Urothelium cell line (cell line): ENCODE measurements around the gene PARP3.

Source experiments
- DNase-seq: peaks from one replicate; pipeline ENCODE4 v3.0.0; 2011; ENCODE audit warnings: low spot score, mixed read lengths
- FAIRE-seq: peaks from 2 replicates; lab custom pipeline; 2011; peaks lifted over from hg19 to GRCh38; lab: Jason Lieb, UNC

The PARP3 gene

DNA sequence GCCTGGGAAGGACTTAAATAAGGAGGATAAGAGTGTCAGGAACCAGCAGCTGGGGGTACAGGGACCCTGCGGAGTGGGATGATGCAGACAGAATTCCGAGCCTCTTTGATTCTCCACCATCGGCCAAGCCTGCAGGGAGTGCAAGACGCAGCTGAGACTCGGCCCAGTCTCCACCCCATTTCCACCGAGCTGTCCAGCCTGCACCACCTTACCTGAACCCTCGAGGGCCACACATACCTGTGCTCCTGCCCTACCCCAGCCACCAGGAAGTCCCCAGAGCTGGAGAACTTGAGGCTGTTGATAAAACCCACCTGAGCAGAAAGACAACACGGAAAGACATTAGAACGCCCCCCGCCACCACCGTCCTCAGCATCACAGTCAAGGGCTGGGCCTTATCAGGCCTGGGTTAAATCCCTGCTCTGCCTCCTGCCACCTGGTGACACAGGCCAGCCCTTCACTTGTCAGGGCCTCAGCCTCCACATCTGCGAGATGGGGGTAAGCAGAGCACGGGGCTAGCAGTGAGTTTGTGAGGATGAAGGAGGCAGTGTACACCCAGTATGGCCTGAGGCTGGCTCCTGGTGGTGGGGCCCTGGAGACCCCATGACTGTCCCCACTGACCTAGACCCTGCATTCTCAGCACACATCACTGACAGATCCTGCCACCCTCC is 8.6 kb upstream of the PARP3 start:
- no peak for FAIRE-seq
- no peak for DNase-seq

DNA sequence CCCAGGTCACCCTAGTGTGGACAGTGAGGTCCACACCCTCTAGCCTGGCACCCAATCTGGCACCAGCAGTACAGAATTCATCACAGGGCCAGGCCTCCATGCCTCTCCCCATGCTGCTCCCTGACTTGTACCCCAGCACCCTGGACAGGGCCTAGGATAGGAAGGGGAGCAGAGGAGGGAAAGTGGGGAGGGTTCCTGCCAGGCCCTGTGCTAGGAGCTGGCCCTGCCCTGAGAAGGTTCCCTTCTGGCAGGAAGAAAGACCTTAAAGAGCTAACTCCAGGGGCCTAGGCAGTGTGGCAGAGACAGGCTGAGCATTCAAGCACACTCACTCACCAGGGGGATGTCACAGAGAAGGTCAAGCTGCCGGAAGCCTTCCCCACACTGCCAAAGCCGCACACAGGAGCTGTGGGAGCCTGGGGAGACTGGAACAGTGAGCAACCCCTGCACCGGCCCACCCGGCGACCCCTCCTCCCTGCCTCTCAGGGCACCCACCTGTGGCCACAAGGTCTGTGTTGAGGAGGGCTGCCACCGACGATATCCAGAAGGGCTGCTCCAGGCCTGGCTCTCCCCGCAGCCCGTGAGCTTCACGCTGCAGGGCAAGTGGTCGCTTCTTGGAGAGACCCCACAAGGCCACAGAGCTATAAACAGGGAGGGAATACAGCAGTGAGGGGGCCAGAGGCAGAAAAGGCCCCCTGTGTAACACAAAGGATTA is 7.9 kb upstream of the PARP3 start:
- FAIRE-seq: no peak
- DNase-seq: no peak

DNA sequence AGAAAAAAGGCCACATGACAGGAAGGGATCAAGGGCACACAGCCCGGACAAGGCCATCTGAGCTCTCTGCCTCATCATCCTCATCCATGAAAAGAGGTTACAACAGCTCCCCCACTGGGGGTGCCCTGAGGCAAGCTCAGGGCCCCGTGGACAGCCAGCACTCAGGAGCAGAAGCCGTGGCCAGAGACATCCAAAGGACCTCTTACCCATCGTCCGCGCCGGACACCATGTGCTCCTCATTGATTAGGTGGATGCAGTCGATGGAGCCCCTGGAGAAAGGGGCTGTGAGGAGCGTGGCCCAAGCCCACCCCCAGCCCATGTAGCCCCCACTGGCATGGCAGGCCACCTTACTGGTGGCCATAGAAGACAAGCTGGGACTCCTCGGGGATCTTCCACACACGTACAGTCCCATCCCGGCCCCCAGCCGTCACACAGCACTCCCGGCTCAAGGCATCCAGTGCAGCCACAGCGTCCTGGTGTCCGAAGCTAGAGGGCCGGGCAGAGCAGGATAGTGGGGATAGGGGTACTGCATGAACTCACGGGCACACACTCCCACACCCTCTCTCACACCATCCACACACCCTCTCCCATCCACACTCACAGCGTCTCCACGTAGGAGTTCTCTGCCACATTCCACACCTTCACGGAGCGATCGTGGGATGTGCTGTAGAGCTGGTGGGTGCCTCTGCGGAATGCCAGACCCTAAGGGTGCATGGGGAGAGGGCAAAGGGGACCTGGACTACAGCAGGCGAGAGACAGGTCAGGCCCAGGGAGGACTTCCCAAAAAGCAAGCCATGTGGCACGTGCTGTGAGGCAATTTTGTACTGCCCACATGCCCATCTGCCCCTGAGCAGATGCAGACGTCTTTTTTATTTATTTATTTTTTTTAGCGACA is 6.9 kb upstream of the PARP3 start:
- no peak for DNase-seq
- FAIRE-seq: no peak

DNA sequence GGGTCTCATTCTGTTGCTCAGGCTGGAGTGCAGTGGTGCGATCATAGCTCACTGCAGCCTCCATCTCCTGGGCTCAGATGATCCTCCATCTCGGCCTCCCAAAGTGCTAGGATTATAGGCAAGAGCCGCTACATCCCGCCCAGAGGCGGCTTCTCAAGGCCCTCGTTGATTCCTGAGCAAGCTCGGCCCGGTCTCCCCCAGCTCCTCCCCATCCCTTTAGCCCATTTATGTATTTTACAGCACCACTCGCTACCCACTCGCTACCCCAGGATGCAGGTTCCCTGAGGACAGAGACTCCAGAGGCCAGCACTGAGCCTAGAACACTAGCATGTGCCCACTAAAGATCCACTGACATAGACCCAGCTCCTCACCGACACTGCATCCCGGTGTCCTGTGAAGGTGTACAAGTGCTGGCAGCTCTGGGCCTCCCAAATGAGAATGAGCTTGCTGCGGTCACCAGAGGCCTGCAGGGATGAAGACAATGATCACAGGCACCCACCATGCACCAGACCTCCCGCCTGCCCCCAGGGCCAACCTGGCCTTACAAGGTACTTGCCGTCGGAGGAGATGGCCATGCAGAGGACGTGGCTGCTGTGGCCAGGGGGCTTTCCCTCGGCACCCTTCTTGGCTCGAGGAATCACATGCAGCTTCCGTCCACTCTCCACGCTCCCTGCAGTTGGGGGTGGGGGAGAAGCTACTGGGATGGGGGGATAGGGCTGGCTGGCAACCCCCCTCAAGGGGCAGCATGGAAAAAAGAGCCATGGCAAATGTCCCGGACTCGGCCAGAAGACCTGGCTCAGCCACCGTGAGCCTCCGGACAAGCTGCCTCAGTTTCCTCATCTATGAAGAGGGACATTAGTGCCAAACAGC is 6.0 kb upstream of the PARP3 start:
- DNase-seq (no peak), FAIRE-seq (no peak)

DNA sequence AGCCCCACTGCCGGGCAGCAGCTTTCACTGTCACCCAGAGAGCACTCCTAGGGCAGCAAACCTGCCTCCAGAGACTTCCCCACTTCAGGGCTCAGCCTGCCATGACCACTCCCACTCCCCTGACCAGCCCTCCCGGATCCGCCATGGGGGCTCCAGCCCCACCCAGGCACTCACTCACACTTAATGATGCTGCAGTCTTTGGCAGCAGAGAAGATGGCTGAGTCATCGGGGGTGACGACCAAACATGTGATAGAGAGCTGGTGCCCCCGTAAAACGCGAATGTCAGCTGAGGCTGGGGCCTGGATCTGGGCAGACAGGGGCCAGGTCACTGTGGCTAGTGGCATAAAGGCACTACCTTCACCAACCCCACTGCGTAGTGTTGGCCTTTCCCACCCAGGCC is 5.1 kb upstream of the PARP3 start:
- no peak for DNase-seq
- no peak for FAIRE-seq

DNA sequence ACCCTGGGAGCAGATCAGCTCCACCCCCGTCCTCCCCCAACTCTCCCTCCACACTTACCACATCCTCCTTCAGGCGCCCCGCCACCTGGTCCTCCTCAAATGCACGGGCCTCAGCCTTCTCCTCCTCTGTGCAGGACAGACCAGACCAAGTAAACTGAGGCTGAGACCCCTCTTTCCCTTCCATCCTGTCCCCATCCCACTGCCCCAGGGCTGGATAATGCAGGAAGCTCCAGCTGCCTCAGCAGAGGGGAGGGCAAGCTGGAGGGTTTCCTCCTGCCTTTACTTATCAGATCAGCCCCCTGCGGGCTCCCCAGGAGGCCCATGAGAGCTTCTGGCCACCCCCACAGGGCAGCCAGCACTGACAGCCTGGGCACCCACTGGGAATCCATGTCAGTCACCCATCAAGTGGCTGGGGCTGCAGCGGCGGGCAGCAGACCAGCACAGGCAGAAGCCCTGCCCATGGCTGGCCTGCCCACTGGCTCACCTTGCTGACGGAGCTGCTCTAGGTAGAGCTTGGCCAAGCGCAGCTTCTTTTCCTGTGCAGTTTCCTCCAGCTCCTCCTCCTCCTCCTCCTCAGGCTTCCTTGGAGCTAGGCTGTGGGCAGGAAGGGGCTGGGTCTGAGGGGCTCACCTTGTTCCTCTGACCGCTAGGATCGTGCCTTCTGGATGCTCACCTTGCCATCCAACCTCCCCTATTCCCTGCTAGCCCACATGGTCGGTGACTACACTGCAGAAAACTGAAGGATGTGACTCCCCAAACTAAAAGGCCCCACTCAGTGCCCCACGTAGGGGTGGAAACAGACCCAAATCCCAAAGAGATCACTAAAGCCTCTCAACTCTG is 4.3 kb upstream of the PARP3 start:
- no peak for FAIRE-seq
- DNase-seq: no peak

DNA sequence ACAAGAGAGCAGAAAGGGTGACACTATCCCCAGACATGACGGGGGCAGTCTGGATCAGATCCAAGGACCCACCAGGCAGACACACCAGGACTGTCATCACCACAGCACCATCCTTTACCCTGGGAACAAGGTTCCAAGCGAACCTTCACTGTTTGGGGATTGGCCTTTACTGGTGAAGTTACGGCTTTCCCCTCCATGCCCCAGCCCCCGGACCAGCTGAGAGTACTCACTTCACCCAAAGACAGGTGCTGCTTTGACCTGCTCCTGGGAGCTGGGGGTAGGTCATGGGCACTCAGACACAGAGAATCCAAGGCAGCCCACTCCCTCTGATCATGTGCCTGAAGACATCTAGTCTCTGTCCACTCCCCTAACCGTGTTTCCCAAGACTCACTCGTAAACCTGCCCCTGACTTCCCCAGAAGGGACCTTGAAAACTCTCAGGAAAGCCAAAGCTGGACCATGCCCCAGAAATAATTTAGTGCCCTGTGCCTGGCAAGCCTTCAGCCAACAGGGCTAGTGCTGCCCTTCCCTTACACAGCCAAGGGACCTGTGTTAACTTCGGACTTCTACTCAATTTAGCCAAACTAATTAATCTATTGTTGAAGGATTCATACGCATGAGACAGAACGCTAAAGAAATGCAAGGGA is 3.3 kb upstream of the PARP3 start:
- FAIRE-seq: no peak

DNA sequence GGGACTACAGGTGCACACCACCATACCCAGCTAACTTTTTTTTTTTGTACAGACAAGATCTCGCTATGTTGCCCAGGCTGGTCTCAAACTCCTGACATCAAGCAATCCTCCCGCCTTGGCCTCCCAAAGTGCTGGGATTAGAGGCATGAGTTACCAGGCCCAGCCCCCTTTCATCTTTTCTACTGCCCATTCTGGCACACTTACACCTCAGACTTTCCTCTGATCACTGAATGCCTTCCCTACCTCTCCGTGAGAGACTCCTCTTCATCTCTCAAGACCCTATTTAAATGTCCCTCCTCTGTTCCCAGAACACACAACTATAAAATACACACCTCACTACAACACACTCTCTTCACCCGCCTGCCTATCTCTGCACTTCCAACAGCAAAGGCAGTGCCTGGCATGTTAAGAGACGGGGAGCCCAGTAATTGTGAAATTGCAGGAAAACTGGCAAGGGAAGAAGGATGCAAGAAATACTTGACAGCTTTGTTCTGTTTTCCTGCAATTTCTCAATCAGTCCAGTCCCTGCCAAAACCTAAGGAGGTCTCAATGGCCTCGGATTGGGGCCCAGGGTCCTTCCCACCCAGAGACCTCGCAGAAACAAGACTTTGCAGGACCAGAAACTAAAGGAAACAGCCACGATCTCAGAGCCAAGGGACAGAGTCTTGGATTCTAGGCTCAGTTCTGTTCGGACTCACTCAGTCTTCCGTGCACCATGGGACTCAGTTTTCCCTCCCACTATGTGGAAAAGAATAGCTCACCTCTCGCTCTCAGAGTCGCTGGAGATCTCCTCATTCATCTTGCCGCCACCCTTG is 1.3 kb upstream of the PARP3 start:
- FAIRE-seq: no peak
- no peak for DNase-seq

More for the DNA sequence above, 3.3 kb upstream of the PARP3 start:
- no peak for DNase-seq

DNA sequence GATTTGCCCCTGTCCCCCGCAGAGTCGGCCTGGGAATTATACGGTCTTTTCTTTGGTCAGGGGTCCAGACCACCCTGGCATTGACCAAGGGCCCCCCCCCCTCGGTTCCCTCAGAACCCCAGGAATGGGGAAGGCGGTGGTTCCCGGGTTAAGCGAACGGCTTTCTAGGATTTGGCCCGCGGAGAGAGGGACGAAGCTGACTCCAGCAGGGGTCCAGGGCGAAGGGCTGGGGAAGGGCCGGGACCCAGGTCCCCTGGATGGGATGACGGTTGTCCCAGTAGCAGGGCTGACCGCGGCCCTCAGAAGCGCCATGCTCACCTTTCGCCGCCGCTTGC is 733 bp upstream of the PARP3 start:
- FAIRE-seq (no peak), DNase-seq (no peak)

DNA sequence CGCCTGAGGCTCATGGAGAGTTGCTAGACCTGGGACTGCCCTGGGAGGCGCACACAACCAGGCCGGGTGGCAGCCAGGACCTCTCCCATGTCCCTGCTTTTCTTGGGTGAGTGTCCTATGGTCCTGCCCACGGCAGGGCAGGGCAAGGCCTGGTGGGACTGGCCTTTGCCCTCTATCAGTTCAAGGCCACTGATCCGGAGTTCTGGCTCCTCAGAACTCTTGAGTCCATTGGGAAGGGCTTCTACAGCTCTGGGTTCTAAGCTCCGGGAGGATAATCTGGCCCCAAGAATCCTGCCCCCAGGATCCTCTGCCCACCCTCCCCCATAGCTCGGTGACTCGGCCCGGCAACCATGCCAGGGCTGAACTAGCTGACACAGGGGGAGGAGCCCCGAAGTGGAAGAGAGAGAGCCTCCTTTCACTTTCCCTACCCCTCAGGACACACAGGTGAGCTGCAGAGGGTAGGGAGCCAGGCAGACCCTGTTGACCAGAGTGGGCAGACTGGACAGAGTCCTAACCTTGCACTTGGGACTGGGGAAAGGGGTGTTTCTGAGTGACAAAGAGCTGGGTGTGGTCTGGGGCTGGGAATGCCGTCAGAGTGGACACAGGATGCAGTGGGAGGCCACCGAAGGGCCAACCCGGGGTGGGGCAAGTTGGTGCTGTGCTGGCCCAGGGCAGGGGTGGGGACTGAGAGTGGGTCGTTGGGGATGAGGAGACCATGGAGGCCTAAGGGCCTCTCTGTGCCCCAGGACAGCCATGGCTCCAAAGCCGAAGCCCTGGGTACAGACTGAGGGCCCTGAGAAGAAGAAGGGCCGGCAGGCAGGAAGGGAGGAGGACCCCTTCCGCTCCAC is 664 bp downstream of the PARP3 start:
- DNase-seq: peak; percentile 76
- FAIRE-seq: peak; percentile 32

DNA sequence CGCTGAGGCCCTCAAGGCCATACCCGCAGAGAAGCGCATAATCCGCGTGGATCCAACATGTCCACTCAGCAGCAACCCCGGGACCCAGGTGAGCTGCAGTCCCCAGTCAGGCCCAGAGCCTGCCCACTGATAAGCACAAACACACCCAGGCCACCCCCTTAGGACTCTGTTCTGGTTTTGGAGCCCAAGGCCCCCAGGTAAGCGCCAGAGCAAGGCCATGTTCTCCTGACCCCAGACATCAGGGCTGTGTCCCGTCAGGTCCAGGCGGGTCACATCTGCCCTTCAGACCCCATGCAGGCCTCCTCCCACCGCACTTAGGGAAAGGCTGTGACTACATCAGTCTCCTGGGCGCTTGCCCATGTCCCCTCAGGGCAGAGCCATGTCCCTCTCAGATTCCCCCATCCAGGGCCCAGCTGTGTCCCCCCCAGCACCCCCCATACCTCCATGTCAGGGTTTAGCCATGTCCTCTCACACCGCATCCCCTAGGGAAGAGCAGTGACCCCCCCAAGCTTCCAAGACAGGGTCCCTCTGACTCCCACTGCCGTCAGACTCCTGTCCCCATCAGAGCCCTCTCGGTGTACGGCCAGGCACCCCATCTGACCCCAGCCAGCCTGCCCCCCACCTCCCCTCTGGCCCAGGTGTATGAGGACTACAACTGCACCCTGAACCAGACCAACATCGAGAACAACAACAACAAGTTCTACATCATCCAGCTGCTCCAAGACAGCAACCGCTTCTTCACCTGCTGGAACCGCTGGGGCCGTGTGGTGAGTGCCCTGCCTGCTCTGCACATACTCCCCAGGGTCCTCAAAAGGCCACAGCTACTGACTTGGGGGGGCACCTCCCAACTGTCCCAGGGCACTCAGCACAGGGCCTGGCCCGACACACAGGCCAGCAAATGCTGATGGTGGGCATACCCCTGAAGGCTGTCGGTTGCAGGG is 1.6 kb downstream of the PARP3 start:
- no peak for FAIRE-seq
- no peak for DNase-seq

DNA sequence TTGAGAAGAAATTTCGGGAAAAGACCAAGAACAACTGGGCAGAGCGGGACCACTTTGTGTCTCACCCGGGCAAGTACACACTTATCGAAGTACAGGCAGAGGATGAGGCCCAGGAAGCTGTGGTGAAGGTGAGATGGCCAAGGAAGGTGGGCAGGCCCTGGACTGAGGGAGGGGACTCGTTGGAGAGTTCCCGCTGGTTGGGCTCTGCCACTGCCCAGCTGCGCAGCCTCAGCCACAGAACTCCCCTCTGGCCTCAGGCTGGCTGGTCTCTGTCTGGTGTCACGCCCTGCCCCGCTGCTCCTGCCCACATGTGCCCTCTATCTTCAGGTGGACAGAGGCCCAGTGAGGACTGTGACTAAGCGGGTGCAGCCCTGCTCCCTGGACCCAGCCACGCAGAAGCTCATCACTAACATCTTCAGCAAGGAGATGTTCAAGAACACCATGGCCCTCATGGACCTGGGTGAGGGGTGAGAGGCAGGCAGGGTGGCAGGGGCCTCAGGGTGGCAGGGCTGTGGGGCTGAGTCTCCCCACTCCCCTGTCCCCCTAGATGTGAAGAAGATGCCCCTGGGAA is 2.4 kb downstream of the PARP3 start:
- no peak for FAIRE-seq
- no peak for DNase-seq

DNA sequence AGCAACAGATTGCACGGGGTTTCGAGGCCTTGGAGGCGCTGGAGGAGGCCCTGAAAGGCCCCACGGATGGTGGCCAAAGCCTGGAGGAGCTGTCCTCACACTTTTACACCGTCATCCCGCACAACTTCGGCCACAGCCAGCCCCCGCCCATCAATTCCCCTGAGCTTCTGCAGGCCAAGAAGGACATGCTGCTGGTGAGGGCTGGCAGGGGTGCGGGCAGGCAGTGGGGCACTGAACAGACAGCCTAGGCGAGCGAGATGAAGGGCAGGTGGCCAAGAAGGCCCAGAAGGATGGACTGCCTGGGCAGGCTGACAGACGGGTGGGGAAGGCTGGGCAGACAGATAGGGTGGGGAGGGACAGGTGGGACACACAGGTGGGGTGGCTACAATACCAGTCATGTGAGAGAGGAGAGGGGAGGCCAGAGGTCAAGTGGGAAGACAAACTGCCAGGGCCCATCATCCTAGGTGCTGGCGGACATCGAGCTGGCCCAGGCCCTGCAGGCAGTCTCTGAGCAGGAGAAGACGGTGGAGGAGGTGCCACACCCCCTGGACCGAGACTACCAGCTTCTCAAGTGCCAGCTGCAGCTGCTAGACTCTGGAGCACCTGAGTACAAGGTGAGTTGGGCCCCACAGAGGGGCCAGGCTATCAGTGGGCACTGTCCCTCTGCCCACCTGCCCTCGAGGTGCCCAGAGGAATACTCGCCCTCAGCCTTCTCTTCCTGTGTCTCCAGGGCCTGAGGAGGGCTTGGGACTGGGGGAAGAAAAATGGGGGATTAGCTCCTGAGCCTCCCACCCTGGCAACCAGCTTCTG is 3.1 kb downstream of the PARP3 start:
- DNase-seq (no peak), FAIRE-seq (no peak)

DNA sequence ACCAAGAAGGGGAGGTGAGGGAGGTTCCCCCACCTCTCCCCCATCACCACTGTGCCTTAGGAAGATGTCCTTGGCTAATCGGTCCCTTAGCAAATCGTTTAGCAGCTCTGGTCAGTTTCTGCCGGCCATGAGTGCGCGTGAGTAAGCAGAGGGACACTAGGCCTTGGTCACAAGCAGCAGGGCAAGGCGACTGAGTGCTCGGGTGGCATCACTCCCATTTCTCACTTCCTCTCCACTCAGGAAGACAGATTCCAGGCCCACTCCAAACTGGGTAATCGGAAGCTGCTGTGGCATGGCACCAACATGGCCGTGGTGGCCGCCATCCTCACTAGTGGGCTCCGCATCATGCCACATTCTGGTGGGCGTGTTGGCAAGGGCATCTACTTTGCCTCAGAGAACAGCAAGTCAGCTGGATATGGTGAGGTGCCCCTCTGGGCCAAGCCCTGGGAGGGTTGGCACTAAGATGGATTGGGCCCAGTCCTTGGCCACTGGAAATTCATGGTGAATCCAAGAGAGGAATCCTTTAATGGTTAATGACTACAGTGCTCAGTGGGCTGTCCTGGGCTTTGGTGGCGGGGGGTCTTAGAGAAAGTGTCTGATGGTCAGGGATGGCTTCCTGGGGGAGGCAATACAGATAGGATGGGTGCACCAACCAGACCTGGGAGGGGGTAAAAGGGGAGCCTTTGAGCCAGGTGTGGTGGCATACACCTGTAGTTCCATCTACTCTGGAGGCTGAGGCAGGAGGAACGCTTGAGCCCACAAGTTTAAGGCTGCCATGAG is 4.0 kb downstream of the PARP3 start:
- DNase-seq (no peak), FAIRE-seq (no peak)

DNA sequence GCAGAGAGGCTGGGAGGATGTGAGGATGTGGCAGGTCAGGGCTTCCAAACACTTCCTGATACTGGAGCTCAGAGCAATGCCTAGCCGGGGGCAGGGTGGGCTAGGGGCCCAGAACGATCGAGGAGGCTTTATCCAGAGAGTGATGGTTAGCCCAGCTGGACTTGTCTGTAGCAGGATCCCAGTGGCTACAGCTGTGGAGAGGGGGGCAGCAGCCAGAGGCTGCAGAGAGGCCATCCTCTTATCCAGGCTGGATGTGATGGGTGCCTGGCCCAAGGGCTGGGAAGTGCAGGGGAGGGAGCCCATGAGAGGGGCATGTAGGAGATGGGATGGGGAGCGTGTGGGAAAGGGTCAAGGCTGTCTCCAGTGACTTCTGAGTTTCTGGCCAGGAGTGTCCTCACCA is 4.6 kb downstream of the PARP3 start:
- DNase-seq (no peak), FAIRE-seq (no peak)
